HepG2 (cell line): ENCODE measurements around the gene MYLK. TPM values are rescaled to one million over a fixed set of nuclear protein-coding genes. Genes with fewer than 3 reads are reported as not detected.

Experiments used
- AHR ChIP-seq: IDR thresholded peaks from 2 replicates; pipeline ENCODE4 v1.6.1; 2018; ENCODE audit warnings: missing genetic modification reagents, missing compliant biosample characterization
- CENPX ChIP-seq: sonication (generic); formaldehyde crosslinking; IDR thresholded peaks from 2 replicates; pipeline ENCODE4 v1.9.0; 2021; ENCODE audit warnings: mild to moderate bottlenecking, missing genetic modification reagents, moderate library complexity
- CREB1 ChIP-seq, 2 experiments: fragments of 450-650 bp in 1 of 2; IDR thresholded peaks; 2 replicates each; pipeline ENCODE4 v1.6.1; 2016 to 2017; ENCODE audit warnings: control low read depth in 1 of 2, mild to moderate bottlenecking in 1 of 2, missing compliant biosample characterization in 1 of 2, missing genetic modification characterization in 1 of 2
- DMAP1 ChIP-seq: IDR thresholded peaks from 2 replicates; pipeline ENCODE4 v1.6.1; 2016
- ESRRA ChIP-seq: sonication (generic); formaldehyde crosslinking; IDR thresholded peaks from 2 replicates; pipeline ENCODE4 v1.5.1; 2020; ENCODE audit warnings: mild to moderate bottlenecking, low read depth, missing genetic modification reagents
- HIVEP1 ChIP-seq: sonication (generic); formaldehyde crosslinking; IDR thresholded peaks from 2 replicates; pipeline ENCODE4 v1.4.0; 2020; ENCODE audit warnings: mild to moderate bottlenecking, missing genetic modification reagents
- HMGA1 ChIP-seq: sonication (generic); formaldehyde crosslinking; conservative IDR thresholded peaks from 2 replicates; pipeline ENCODE4 v1.4.0; 2020; ENCODE audit warnings: missing genetic modification reagents
- HOXD1 ChIP-seq: sonication (generic); formaldehyde crosslinking; IDR thresholded peaks from 2 replicates; pipeline ENCODE4 v1.5.0; 2020; ENCODE audit warnings: missing genetic modification reagents
- MAF1 ChIP-seq: sonication (generic); formaldehyde crosslinking; IDR thresholded peaks from 2 replicates; pipeline ENCODE4 v1.5.0; 2020; ENCODE audit warnings: missing genetic modification reagents, borderline replicate concordance
- RFX5 ChIP-seq: IDR thresholded peaks from 2 replicates; pipeline ENCODE4 v1.6.1; 2011; ENCODE audit warnings: low read depth, low read length, improper control_type of control experiment
- SATB2 ChIP-seq: sonication (generic); formaldehyde crosslinking; IDR thresholded peaks from 2 replicates; pipeline ENCODE4 v1.5.0; 2020; ENCODE audit warnings: missing genetic modification reagents
- TAF15 ChIP-seq: fragments of 200-400 bp; formaldehyde crosslinking; IDR thresholded peaks from one replicate; pipeline ENCODE4 v1.6.1; 2018; ENCODE audit warnings: mild to moderate bottlenecking, low read depth, low read length; ENCODE audit not compliant: poor library complexity, severe bottlenecking
- TBX3 ChIP-seq: fragments of 450-650 bp; IDR thresholded peaks from 2 replicates; pipeline ENCODE4 v1.6.1; 2017; ENCODE audit warnings: antibody characterized with exemption, mild to moderate bottlenecking, inconsistent platforms, borderline replicate concordance
- TMF1 ChIP-seq: sonication (generic); formaldehyde crosslinking; IDR thresholded peaks from 2 replicates; pipeline ENCODE4 v1.8.1; 2022; ENCODE audit warnings: low read depth, missing genetic modification reagents
- ZNF10 ChIP-seq: sonication (generic); formaldehyde crosslinking; IDR thresholded peaks from 2 replicates; pipeline ENCODE4 v1.4.0; 2020; ENCODE audit warnings: mild to moderate bottlenecking, low read depth, missing genetic modification reagents, borderline replicate concordance
- ZNF224 ChIP-seq: sonication (generic); formaldehyde crosslinking; IDR thresholded peaks from 2 replicates; pipeline ENCODE4 v1.5.0; 2020; ENCODE audit warnings: mild to moderate bottlenecking, missing genetic modification reagents
- ZNF367 ChIP-seq: sonication (generic); formaldehyde crosslinking; IDR thresholded peaks from 2 replicates; pipeline ENCODE4 v1.4.0; 2020; ENCODE audit warnings: missing genetic modification reagents, borderline replicate concordance
- ZNF530 ChIP-seq: sonication (generic); formaldehyde crosslinking; IDR thresholded peaks from 2 replicates; pipeline ENCODE4 v1.5.0; 2020; ENCODE audit warnings: low read depth, mild to moderate bottlenecking, missing genetic modification reagents
- ZNF556 ChIP-seq: sonication (generic); formaldehyde crosslinking; IDR thresholded peaks from 2 replicates; pipeline ENCODE4 v1.4.0; 2020; ENCODE audit warnings: mild to moderate bottlenecking, missing genetic modification reagents, borderline replicate concordance
- ZSCAN12 ChIP-seq: sonication (generic); formaldehyde crosslinking; IDR thresholded peaks from 2 replicates; pipeline ENCODE4 v1.9.0; 2021; ENCODE audit warnings: mild to moderate bottlenecking, missing genetic modification reagents
- polyA plus RNA-seq, 8 experiments: library from polyadenylated mRNA; depleted of rRNA in 3 of 8; stranded (reverse) in 7 of 8; unstranded in 1 of 8; fragments of >200 nt; fragmentation: Illumina TruSeq in 4 of 8; extraction: Trizol in 4 of 8; gene quantifications; 2 replicates each; pipeline versions ENCODE4 v1.2.1 to v1.2.3, GENCODE V29; 2011 to 2016; ENCODE audit warnings: low read depth in 4 of 8, missing spikeins in 1 of 8, mixed read lengths in 1 of 8; ENCODE audit not compliant: insufficient read depth in 1 of 8
- total RNA-seq, 5 experiments: library from RNA; depleted of rRNA; stranded (reverse); fragments of >200 nt; fragmentation: Illumina TruSeq; extraction: Trizol; gene quantifications; 2 replicates each; pipeline ENCODE4 v1.2.3, GENCODE V29; 2016; ENCODE audit warnings: low read depth in 1 of 5
- TF ChIP-seq, protein P1 (sequence below): sonication (generic); IDR thresholded peaks from 2 replicates; pipeline ENCODE4 v1.6.1; 2016; ENCODE audit warnings: low read depth, borderline replicate concordance
- TF ChIP-seq, protein P2 (sequence below): sonication (generic); formaldehyde crosslinking; IDR thresholded peaks from 2 replicates; pipeline ENCODE4 v1.5.1; 2020; ENCODE audit warnings: mild to moderate bottlenecking, missing genetic modification reagents
- TF ChIP-seq, protein P3 (sequence below): sonication (generic); formaldehyde crosslinking; IDR thresholded peaks from 2 replicates; pipeline ENCODE4 v1.4.0; 2020; ENCODE audit warnings: mild to moderate bottlenecking, low read depth, missing genetic modification reagents
- TF ChIP-seq, protein P4 (sequence below): sonication (generic); formaldehyde crosslinking; IDR thresholded peaks from 2 replicates; pipeline ENCODE4 v1.4.0; 2020; ENCODE audit warnings: missing genetic modification reagents, mild to moderate bottlenecking, borderline replicate concordance

The MYLK gene
- total and polyA plus RNA-seq, 2 of the 13 experiments (the other 11 are each of a cell fraction or from before 2014, with no cell fraction given), result 10.6 to 34.9 TPM

DNA sequence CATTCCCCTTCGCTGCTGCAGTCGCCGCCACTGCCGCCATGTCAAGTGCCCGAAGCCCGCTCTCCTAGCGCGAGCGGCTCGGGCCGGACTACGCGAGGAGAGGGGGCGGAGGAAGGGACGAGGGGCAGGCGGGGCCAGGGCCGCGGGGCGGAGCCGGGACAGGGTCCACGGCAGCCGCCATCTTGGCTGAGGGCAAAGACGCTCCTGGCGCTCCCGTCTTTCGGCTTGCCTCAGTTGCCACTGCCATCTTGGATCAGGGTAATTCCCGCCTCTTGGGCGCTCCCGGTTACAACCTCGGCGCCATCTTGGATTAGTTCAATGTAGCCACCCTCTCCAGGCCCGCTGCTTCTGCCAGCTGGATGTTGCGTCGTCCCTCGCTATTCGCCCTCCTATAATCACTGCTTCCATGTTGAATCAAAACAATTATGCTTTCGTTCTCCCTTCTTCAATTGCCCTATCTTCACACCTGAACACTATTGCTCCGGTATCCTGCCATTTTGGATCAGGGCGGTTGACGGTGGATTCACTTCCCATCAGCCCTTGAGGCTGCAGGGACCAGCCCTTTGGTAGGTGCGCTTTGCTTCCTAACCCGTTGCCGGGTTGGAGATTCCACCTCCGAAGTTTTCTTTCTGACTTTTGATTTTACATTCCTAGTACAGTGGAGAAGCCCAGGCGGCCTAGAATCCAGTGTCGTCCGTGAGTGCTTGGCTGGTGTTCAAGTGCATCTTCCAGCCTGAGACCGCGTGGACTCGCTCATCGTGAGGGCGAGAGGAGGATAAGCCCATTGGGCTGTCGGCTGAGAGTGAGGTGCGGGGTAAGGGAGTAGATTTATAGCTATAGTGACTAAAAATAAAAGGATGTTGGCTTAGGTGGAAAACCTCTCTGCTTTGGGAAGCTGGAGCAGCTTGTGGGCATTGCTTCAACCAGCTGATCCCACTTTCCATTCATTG is 298.9 kb downstream of the MYLK start, which contains the start of gene HACD2 (continued):
- no peak for TF ChIP-seq TAF15
- TF ChIP-seq MAF1 (CRISPR knock-in tag), result peak; percentile 14; the same call in 1 of the 2 replicates
- TF ChIP-seq HOXD1 (CRISPR knock-in tag), result peak; percentile 53; the same call in 1 of the 2 replicates
- no peak for TF ChIP-seq ZNF10 (CRISPR knock-in tag)
- no peak for TF ChIP-seq SATB2 (CRISPR knock-in tag)
- peak; percentile 68 for TF ChIP-seq ZNF556 (CRISPR knock-in tag)
- TF ChIP-seq CENPX (CRISPR knock-in tag), result no peak
- TF ChIP-seq, protein P1, sequence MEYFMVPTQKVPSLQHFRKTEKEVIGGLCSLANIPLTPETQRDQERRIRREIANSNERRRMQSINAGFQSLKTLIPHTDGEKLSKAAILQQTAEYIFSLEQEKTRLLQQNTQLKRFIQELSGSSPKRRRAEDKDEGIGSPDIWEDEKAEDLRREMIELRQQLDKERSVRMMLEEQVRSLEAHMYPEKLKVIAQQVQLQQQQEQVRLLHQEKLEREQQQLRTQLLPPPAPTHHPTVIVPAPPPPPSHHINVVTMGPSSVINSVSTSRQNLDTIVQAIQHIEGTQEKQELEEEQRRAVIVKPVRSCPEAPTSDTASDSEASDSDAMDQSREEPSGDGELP, result peak; percentile 43
- TF ChIP-seq ZNF224 (CRISPR knock-in tag), result no peak
- TF ChIP-seq, protein P2, sequence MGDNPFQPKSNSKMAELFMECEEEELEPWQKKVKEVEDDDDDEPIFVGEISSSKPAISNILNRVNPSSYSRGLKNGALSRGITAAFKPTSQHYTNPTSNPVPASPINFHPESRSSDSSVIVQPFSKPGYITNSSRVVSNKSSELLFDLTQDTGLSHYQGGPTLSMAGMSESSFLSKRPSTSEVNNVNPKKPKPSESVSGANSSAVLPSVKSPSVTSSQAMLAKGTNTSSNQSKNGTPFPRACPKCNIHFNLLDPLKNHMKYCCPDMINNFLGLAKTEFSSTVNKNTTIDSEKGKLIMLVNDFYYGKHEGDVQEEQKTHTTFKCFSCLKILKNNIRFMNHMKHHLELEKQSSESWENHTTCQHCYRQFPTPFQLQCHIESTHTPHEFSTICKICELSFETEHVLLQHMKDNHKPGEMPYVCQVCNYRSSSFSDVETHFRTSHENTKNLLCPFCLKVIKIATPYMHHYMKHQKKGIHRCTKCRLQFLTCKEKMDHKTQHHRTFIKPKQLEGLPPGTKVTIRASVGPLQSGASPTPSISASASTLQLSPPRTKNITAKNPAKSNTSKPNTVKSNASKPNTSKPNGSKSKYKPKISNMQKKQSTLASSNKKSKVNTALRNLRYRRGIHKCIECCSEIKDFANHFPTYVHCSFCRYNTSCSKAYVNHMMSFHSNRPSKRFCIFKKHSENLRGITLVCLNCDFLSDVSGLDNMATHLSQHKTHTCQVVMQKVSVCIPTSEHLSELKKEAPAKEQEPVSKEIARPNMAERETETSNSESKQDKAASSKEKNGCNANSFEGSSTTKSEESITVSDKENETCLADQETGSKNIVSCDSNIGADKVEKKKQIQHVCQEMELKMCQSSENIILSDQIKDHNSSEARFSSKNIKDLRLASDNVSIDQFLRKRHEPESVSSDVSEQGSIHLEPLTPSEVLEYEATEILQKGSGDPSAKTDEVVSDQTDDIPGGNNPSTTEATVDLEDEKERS, result no peak
- peak; percentile 71 for TF ChIP-seq ESRRA (CRISPR knock-in tag)
- TF ChIP-seq TMF1 (CRISPR knock-in tag), result peak; percentile 83; the same call in 1 of the 2 replicates
- peak; percentile 65 for TF ChIP-seq TBX3
- TF ChIP-seq AHR (CRISPR knock-in tag), result peak; percentile 64
- no peak for TF ChIP-seq ZNF530
- no peak for TF ChIP-seq RFX5
- no peak for TF ChIP-seq HMGA1 (CRISPR knock-in tag)
- 0 out of 2 replicates have a peak, but pooled peaks have one; percentile 22 for TF ChIP-seq CREB1 (IDR thresholded peaks at IDR 0.05)
- peak; percentile 76 for TF ChIP-seq CREB1 (CRISPR knock-in tag; IDR thresholded peaks at IDR 0.05)
- TF ChIP-seq, protein P3, sequence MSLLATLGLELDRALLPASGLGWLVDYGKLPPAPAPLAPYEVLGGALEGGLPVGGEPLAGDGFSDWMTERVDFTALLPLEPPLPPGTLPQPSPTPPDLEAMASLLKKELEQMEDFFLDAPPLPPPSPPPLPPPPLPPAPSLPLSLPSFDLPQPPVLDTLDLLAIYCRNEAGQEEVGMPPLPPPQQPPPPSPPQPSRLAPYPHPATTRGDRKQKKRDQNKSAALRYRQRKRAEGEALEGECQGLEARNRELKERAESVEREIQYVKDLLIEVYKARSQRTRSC (CRISPR knock-in tag), result no peak; the same call in 1 of the 2 replicates
- TF ChIP-seq HIVEP1 (CRISPR knock-in tag), result peak; percentile 78; the same call in 1 of the 2 replicates
- no peak for TF ChIP-seq ZSCAN12 (CRISPR knock-in tag)
- TF ChIP-seq ZNF367, result no peak
- TF ChIP-seq, protein P4, sequence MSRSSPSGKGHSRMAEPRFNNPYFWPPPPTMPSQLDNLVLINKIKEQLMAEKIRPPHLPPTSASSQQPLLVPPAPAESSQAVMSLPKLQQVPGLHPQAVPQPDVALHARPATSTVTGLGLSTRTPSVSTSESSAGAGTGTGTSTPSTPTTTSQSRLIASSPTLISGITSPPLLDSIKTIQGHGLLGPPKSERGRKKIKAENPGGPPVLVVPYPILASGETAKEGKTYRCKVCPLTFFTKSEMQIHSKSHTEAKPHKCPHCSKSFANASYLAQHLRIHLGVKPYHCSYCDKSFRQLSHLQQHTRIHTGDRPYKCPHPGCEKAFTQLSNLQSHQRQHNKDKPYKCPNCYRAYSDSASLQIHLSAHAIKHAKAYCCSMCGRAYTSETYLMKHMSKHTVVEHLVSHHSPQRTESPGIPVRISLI (CRISPR knock-in tag), result no peak; the same call in 1 of the 2 replicates
- peak; percentile 96 for TF ChIP-seq DMAP1
